IMR-90 (cell line): Measurements from ENCODE around the gene ABCA7. TPM values are rescaled to one million over a fixed set of nuclear protein-coding genes. Genes with fewer than 3 reads are reported as not detected.

Experiments used
- ATAC-seq: fragments of 200-7000 bp; cut with Tn5 transposase; 2 replicates; pipeline ENCODE4 v1.9.1; 2020; ENCODE audit warnings: low read depth, mild to moderate bottlenecking, moderate library complexity
- BruUV-seq: library from RNA; stranded (reverse); fragments of 400-500 nt; replicated peaks from 2 replicates; lab custom pipeline; 2021; lab: Mats Ljungman, UMichigan
- CTCF ChIA-PET: fragments of 300-600 bp; formaldehyde crosslinking; extraction: SDS; loops from one replicate; lab custom pipeline; 2021; ENCODE audit warnings: antibody characterized with exemption; lab: Yijun Ruan, JAX
- POLR2A ChIA-PET: fragments of 300-600 bp; sonication (Branson Sonifier 250); formaldehyde crosslinking; loops from one replicate; lab custom pipeline; 2022; ENCODE audit warnings: antibody characterized with exemption; ENCODE audit not compliant: unreplicated experiment; lab: Charles Lee
- DNase-seq: peaks from one replicate; pipeline ENCODE4 v3.0.0; 2013
- H2AFZ ChIP-seq: replicated peaks from 2 replicates; pipeline ENCODE3; 2013; ENCODE audit warnings: low read length, mild to moderate bottlenecking; ENCODE audit not compliant: poor library complexity
- H2AK5ac ChIP-seq: 2 replicates; pipeline ENCODE4 v1.6.1; 2013; ENCODE audit warnings: low read depth, low read length, inconsistent platforms
- H2AK9ac ChIP-seq: replicated peaks from 2 replicates; pipeline ENCODE3; 2013; ENCODE audit warnings: mild to moderate bottlenecking, low read depth, low read length, moderate library complexity; ENCODE audit not compliant: poor library complexity
- H2BK120ac ChIP-seq: 2 replicates; pipeline ENCODE4 v1.6.1; 2013; ENCODE audit warnings: low read depth, low read length, inconsistent platforms
- H2BK15ac ChIP-seq: 3 replicates; pipeline ENCODE4 v1.6.1; 2013; ENCODE audit warnings: low read depth, low read length, inconsistent platforms
- H2BK20ac ChIP-seq: 2 replicates; pipeline ENCODE4 v1.6.1; 2013; ENCODE audit warnings: low read depth, mild to moderate bottlenecking, inconsistent platforms, low read length, moderate library complexity
- H2BK5ac ChIP-seq: 2 replicates; pipeline ENCODE4 v1.6.1; 2013; ENCODE audit warnings: mild to moderate bottlenecking, low read depth, low read length, inconsistent platforms; ENCODE audit not compliant: poor library complexity, severe bottlenecking
- H3K14ac ChIP-seq: replicated peaks from 2 replicates; pipeline ENCODE4 v1.6.1; 2013; ENCODE audit warnings: low read depth, low read length, inconsistent platforms
- H3K18ac ChIP-seq: 2 replicates; pipeline ENCODE4 v1.6.1; 2013; ENCODE audit warnings: low read depth, low read length, control low read depth
- H3K23ac ChIP-seq: 2 replicates; pipeline ENCODE4 v1.6.1; 2013; ENCODE audit warnings: low read depth, low read length, inconsistent platforms
- H3K27ac ChIP-seq: 2 replicates; pipeline ENCODE4 v1.5.1; 2013; ENCODE audit warnings: mild to moderate bottlenecking, control low read depth, low read length; ENCODE audit not compliant: insufficient read depth
- H3K27me3 ChIP-seq: 2 replicates; pipeline ENCODE4 v1.6.1; 2013; ENCODE audit warnings: low read length; ENCODE audit not compliant: control insufficient read depth, insufficient read depth
- H3K36me3 ChIP-seq: 2 replicates; pipeline ENCODE4 v1.6.1; 2013; ENCODE audit warnings: low read length, mixed read lengths; ENCODE audit not compliant: control insufficient read depth, insufficient read depth
- H3K4ac ChIP-seq: 2 replicates; pipeline ENCODE4 v1.6.1; 2013; ENCODE audit warnings: low read depth, low read length, inconsistent platforms
- H3K4me1 ChIP-seq: 2 replicates; pipeline ENCODE4 v1.6.1; 2013; ENCODE audit warnings: low read length, mixed read lengths; ENCODE audit not compliant: control insufficient read depth, insufficient read depth
- H3K4me2 ChIP-seq: 2 replicates; pipeline ENCODE4 v1.6.1; 2013; ENCODE audit warnings: low read depth, mild to moderate bottlenecking, control low read depth, low read length, moderate library complexity
- H3K4me3 ChIP-seq: 2 replicates; pipeline ENCODE4 v1.5.1; 2013; ENCODE audit warnings: low read depth, mild to moderate bottlenecking, control low read depth, low read length, moderate library complexity; ENCODE audit not compliant: insufficient read depth
- H3K56ac ChIP-seq: 2 replicates; pipeline ENCODE4 v1.6.1; 2013; ENCODE audit warnings: low read length, inconsistent platforms; ENCODE audit not compliant: insufficient read depth; ENCODE audit errors: extremely low read depth
- H3K79me1 ChIP-seq, 2 experiments: 2 replicates each; pipeline ENCODE4 v1.6.1; 2013; ENCODE audit warnings: low read length in 2 of 2, inconsistent platforms in 1 of 2, low read depth in 1 of 2
- H3K9ac ChIP-seq: 2 replicates; pipeline ENCODE4 v1.6.1; 2013; ENCODE audit warnings: low read depth, low read length, control low read depth
- H3K9me1 ChIP-seq: 2 replicates; pipeline ENCODE4 v1.6.1; 2013; ENCODE audit warnings: low read length, inconsistent platforms; ENCODE audit not compliant: insufficient read depth
- H3K9me3 ChIP-seq: 2 replicates; pipeline ENCODE4 v1.6.1; 2013; ENCODE audit warnings: low read length; ENCODE audit not compliant: control insufficient read depth, insufficient read depth
- H4K20me1 ChIP-seq: 2 replicates; pipeline ENCODE4 v1.6.1; 2013; ENCODE audit warnings: low read length, inconsistent platforms; ENCODE audit not compliant: insufficient read depth
- H4K5ac ChIP-seq: 2 replicates; pipeline ENCODE4 v1.6.1; 2013; ENCODE audit warnings: mild to moderate bottlenecking, low read depth, low read length, control low read depth
- H4K8ac ChIP-seq, 2 experiments: 2 replicates each; pipeline ENCODE4 v1.6.1; 2013; ENCODE audit warnings: low read depth in 2 of 2, low read length in 2 of 2, control low read depth in 1 of 2, inconsistent platforms in 1 of 2
- H4K91ac ChIP-seq: 2 replicates; pipeline ENCODE4 v1.6.1; 2013; ENCODE audit warnings: low read depth, low read length, inconsistent platforms; ENCODE audit not compliant: insufficient read depth
- CHD1 ChIP-seq: IDR thresholded peaks from 2 replicates; pipeline ENCODE4 v1.6.1; 2012; ENCODE audit warnings: low read depth, low read length, improper control_type of control experiment
- WGBS, 2 experiments: methylation state at CpG; one replicate each; pipeline versions ENCODE4 v1.1.5 to v1.1.7; 2013; ENCODE audit warnings: missing lambda C conversion rate in 2 of 2; ENCODE audit not compliant: insufficient read length in 1 of 2; ENCODE audit errors: extremely low coverage in 2 of 2; 5-methylcytosine and 5-hydroxymethylcytosine counted together
- dilution Hi-C: fragments of 300-500 bp; cut with HindIII; formaldehyde crosslinking; loops from one replicate; pipeline ENCODE4 v1.14.3; 2018; ENCODE audit warnings: low sequenced_read_pairs; ENCODE audit not compliant: unreplicated experiment
- in situ Hi-C: fragments of 300-500 bp; cut with MboI; formaldehyde crosslinking; loops from 3 replicates; pipeline ENCODE4 v1.14.3; 2019; ENCODE audit warnings: low sequenced_read_pairs, inconsistent platforms, mixed read lengths
- intact Hi-C: fragments of 100-400 bp; cut with micrococcal nuclease; formaldehyde crosslinking; loops from 2 replicates; pipeline ENCODE4 v1.10.0; 2022
- polyA plus RNA-seq, 3 experiments: library from polyadenylated mRNA; depleted of rRNA; stranded (reverse); fragments of >200 nt; gene quantifications; 2 replicates each; pipeline ENCODE4 v1.2.3, GENCODE V29; 2012; ENCODE audit warnings: low replicate concordance in 1 of 3
- total RNA-seq: library from RNA; depleted of rRNA; stranded (reverse); fragments of >200 nt; gene quantifications from 2 replicates; pipeline ENCODE4 v1.2.3, GENCODE V29; 2012
- TF ChIP-seq, protein P1 (sequence below): conservative IDR thresholded peaks from 2 replicates; pipeline ENCODE4 v1.5.1; 2012; ENCODE audit warnings: mild to moderate bottlenecking, low read depth, low read length, improper control_type of control experiment

ABCA7 gene
- total and polyA plus RNA-seq, 2 of the 4 experiments (the other 2 are of a cell fraction): 0.36 to 3.3 TPM

GRCh38 chr19:1042689-1043511, 3.0 kb downstream of the ABCA7 start:
- H3K9me1 ChIP-seq: no peaks in the 10 kb centered on the region
- H3K9ac ChIP-seq: no peak overlapping the region
- H2BK5ac ChIP-seq: no peak overlapping the region
- H2AK5ac ChIP-seq: no peak overlapping the region
- no peak overlapping the region for H3K23ac ChIP-seq
- no peaks in the 10 kb centered on the region for H3K9me3 ChIP-seq
- BruUV-seq: no TSS peak
- H2AFZ ChIP-seq: no peak overlapping the region
- WGBS, 2 experiments: 20% methylated on average over 1 of the region's 23 CpGs; no CpG with 5 or more reads in 1 of the 2 experiments
- H3K18ac ChIP-seq: no peak overlapping the region
- no peak for DNase-seq
- ATAC-seq: no peak
- H3K27me3 ChIP-seq: no peaks in the 10 kb centered on the region
- in situ Hi-C loops (no loop called here), intact Hi-C loops (no loop called here), dilution Hi-C loops (no loop called here)
- TF ChIP-seq CHD1: no peak
- TF ChIP-seq, protein P1, sequence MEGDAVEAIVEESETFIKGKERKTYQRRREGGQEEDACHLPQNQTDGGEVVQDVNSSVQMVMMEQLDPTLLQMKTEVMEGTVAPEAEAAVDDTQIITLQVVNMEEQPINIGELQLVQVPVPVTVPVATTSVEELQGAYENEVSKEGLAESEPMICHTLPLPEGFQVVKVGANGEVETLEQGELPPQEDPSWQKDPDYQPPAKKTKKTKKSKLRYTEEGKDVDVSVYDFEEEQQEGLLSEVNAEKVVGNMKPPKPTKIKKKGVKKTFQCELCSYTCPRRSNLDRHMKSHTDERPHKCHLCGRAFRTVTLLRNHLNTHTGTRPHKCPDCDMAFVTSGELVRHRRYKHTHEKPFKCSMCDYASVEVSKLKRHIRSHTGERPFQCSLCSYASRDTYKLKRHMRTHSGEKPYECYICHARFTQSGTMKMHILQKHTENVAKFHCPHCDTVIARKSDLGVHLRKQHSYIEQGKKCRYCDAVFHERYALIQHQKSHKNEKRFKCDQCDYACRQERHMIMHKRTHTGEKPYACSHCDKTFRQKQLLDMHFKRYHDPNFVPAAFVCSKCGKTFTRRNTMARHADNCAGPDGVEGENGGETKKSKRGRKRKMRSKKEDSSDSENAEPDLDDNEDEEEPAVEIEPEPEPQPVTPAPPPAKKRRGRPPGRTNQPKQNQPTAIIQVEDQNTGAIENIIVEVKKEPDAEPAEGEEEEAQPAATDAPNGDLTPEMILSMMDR: no peak
- POLR2A ChIA-PET: interaction anchor here (0.6 kb wide), 1 partner anchor 51 kb away, joined by 5 read pairs; no protein-coding TSS in a partner anchor
- no peak overlapping the region for H4K91ac ChIP-seq
- H3K4me2 ChIP-seq: no peak overlapping the region
- no peak overlapping the region for H4K8ac ChIP-seq
- H3K36me3 ChIP-seq: peaks cover 13% of the 10 kb centered on the region
- no peak overlapping the region for H3K4ac ChIP-seq
- H4K20me1 ChIP-seq: peaks cover 19% of the 10 kb centered on the region
- no peak overlapping the region for H3K4me3 ChIP-seq
- no peak overlapping the region for H2BK20ac ChIP-seq
- H2BK15ac ChIP-seq: no peak overlapping the region
- H3K79me1 ChIP-seq: peaks cover 0 to 6% of the 10 kb centered on the region in 2 experiments; a peak in 2 of 4 replicates
- no peak overlapping the region for H3K14ac ChIP-seq
- CTCF ChIA-PET: no interaction called here
- no peak overlapping the region for H3K27ac ChIP-seq
- no peak overlapping the region for H2BK120ac ChIP-seq
- no peak overlapping the region for H3K56ac ChIP-seq
- no peak overlapping the region for H4K5ac ChIP-seq
- H3K4me1 ChIP-seq: peaks cover 7% of the 10 kb centered on the region; the same call in 1 of the 2 replicates
- no peak overlapping the region for H2AK9ac ChIP-seq
